BLaER1 treated with 17β-estradiol and CSF1 and Interleukin-3, amounts not matched to agents 10 nM and 100 nM (cell line): ENCODE measurements around the gene KCNJ6.

Source experiments
- H3K27ac ChIP-seq, 11 experiments: shearing (Covaris generic); formaldehyde crosslinking; 2 replicates each; pipeline ENCODE4 v1.8.1; 2022
- H3K27me3 ChIP-seq, 11 experiments: shearing (Covaris generic); formaldehyde crosslinking; 2 replicates each; pipeline ENCODE4 v1.8.1; 2022
- H3K36me3 ChIP-seq, 11 experiments: shearing (Covaris generic); formaldehyde crosslinking; 2 replicates each; pipeline ENCODE4 v1.8.1; 2022
- H3K4me1 ChIP-seq, 10 experiments: shearing (Covaris generic); formaldehyde crosslinking; 2 replicates each; pipeline ENCODE4 v1.8.1; 2022
- H3K4me2 ChIP-seq, 11 experiments: shearing (Covaris generic); formaldehyde crosslinking; 2 replicates each; pipeline ENCODE4 v1.8.1; 2022
- H3K4me3 ChIP-seq, 10 experiments: shearing (Covaris generic); formaldehyde crosslinking; 2 replicates each; pipeline ENCODE4 v1.8.1; 2022
- H3K9ac ChIP-seq, 11 experiments: shearing (Covaris generic); formaldehyde crosslinking; 2 replicates each; pipeline ENCODE4 v1.8.1; 2022
- H3K9me3 ChIP-seq, 11 experiments: shearing (Covaris generic); formaldehyde crosslinking; replicated peaks in 1 of 11; 2 replicates each; pipeline ENCODE4 v1.8.1; 2022
- H4K20me1 ChIP-seq, 11 experiments: shearing (Covaris generic); formaldehyde crosslinking; 2 replicates each; pipeline ENCODE4 v1.8.1; 2022
- Cebpa-rat ChIP-seq, 11 experiments: shearing (Covaris generic); IDR thresholded peaks; 2 replicates each; pipeline ENCODE4 v1.8.1; 2022

Gene KCNJ6

DNA sequence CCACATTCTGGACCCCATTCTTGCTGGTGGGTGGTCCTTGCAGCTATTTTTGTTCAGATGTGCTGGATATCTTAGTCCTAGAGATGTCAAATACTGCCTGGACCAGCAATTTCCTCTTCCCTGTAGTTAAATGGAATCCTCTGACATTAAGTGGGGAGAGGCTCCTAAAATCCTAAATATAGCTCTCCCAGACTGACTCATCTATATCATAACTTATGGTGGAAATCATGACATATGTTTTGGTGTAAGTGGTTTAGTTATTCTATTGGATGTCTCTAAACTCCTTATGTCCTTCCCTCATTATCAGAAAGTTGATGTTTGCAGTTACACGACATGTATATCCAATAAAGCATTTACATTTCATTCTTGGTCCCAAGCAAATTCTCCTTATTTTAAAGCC, 73.1 kb downstream of the KCNJ6 start:
- H3K4me3 ChIP-seq, result no peak overlapping the region
- H3K4me1 ChIP-seq, result peaks cover 0 to 17% (median 4%) of the 10 kb centered on the region in 10 experiments; a peak in 8 of 20 replicates
- H4K20me1 ChIP-seq, result no peaks in the 10 kb centered on the region
- H3K9ac ChIP-seq, result no peak overlapping the region
- TF ChIP-seq Cebpa-rat (IDR thresholded peaks at IDR 0.05), result no peak
- H3K9me3 ChIP-seq, result peaks cover 0 to 31% (median 21%) of the 10 kb centered on the region in 11 experiments; a peak in 13 of 22 replicates
- H3K36me3 ChIP-seq, result no peaks in the 10 kb centered on the region
- no peaks in the 10 kb centered on the region for H3K27me3 ChIP-seq
- no peak overlapping the region for H3K4me2 ChIP-seq
- H3K27ac ChIP-seq, result no peak overlapping the region

DNA sequence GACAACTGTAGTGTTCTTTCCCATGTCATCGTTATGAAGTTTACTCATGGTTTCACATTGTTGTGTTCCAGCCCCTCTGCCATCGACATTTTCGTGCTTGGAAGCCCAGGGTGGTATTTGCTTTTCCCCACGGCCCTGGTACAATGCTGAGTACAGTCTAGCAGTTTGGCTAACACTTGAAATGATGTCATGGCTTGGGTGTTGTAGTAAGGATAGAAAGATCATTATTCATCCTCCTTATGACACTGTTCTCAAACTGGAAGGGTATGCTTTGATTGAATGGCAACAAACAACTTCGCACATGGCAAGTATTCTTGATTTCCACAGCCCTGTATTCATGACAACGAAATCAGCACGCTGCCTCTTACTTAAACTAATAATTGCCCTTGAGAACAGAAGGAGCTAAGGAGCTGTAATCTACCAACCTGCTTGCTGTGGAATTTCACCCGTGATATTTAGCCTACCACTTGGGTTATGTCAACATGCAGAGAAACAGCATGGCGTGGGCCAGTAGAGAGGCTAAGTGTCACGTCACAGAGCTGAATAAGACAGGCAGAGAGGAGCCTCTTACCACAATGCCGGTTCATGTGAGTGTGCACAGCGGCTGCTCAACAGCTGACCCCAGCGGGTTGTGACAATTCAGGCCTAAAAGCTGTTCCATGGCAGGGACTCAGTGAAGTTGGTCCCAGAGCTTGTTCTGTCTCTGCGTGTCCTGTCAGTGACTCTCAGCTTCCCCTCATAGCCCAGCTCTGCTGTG, 73.9 kb downstream of the KCNJ6 start:
- Histone ChIP-seq H3K4me2 (no peak overlapping the region), H3K9me3 (peaks cover 0 to 32% (median 21%) of the 10 kb centered on the region in 11 experiments; a peak in 13 of 22 replicates), H3K36me3 (no peaks in the 10 kb centered on the region), H3K9ac (no peak overlapping the region), H3K27ac (no peak overlapping the region), H3K4me1 (peaks cover 0 to 17% (median 4%) of the 10 kb centered on the region in 10 experiments; a peak in 8 of 20 replicates), H3K27me3 (no peaks in the 10 kb centered on the region), H3K4me3 (no peak overlapping the region), H4K20me1 (no peaks in the 10 kb centered on the region)
- no peak for TF ChIP-seq Cebpa-rat (IDR thresholded peaks at IDR 0.05)

DNA sequence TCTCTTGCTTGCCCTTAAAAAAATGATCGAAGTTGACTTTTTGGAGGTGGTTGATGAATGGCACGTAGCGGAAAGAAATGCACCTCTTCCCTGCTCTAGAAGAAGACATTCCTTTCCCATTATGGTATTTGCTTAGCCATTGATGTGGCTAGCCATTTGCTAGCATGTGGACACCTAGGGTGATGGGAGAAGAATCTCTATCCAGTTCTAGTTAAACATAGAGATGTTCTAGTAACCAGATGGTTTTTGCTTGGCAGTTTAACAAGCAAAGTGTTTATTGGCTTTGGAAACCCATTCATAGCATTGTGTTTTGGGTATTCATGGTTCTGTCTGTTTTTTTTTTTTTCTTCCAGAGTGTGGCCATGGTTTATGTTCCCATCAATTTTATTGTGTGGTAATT, 78.9 kb downstream of the KCNJ6 start:
- no peak for TF ChIP-seq Cebpa-rat (IDR thresholded peaks at IDR 0.05)
- H4K20me1 ChIP-seq, result no peaks in the 10 kb centered on the region
- no peak overlapping the region for H3K27ac ChIP-seq
- H3K4me2 ChIP-seq, result no peak overlapping the region
- H3K36me3 ChIP-seq, result no peaks in the 10 kb centered on the region
- no peak overlapping the region for H3K9ac ChIP-seq
- no peaks in the 10 kb centered on the region for H3K27me3 ChIP-seq
- no peak overlapping the region for H3K4me3 ChIP-seq
- H3K9me3 ChIP-seq, result peaks cover 0 to 28% (median 16%) of the 10 kb centered on the region in 11 experiments; a peak in 13 of 22 replicates
- H3K4me1 ChIP-seq, result peaks cover 0 to 6% (median 0%) of the 10 kb centered on the region in 10 experiments; a peak in 6 of 20 replicates

DNA sequence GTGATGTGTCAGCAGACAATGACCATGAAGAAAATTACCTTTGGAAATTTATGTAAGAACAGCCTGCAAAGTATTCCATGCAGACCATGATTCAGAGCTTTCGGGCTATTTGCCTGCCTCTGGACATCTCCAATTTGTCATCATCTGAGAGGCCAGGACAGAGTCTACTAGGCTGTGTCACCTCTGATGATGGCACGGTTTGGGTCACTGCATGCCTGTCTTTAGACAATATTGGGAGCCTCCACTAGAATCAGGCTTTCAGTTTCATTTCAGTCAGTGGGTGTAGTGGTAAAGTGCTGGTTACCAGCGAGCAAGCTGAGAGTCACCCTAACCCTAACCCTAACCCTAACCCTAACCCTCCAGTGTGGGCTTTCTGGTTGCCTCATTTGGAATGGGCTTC, 80.8 kb downstream of the KCNJ6 start:
- H4K20me1 ChIP-seq, result no peaks in the 10 kb centered on the region
- no peak overlapping the region for H3K4me2 ChIP-seq
- no peak overlapping the region for H3K27ac ChIP-seq
- peaks cover 0 to 14% (median 8%) of the 10 kb centered on the region in 11 experiments; a peak in 6 of 22 replicates for H3K9me3 ChIP-seq
- peaks cover 0 to 10% (median 5%) of the 10 kb centered on the region in 10 experiments; a peak in 15 of 20 replicates for H3K4me1 ChIP-seq
- H3K36me3 ChIP-seq, result no peaks in the 10 kb centered on the region
- H3K27me3 ChIP-seq, result no peaks in the 10 kb centered on the region
- TF ChIP-seq Cebpa-rat (IDR thresholded peaks at IDR 0.05), result no peak
- no peak overlapping the region for H3K4me3 ChIP-seq
- no peak overlapping the region for H3K9ac ChIP-seq

DNA sequence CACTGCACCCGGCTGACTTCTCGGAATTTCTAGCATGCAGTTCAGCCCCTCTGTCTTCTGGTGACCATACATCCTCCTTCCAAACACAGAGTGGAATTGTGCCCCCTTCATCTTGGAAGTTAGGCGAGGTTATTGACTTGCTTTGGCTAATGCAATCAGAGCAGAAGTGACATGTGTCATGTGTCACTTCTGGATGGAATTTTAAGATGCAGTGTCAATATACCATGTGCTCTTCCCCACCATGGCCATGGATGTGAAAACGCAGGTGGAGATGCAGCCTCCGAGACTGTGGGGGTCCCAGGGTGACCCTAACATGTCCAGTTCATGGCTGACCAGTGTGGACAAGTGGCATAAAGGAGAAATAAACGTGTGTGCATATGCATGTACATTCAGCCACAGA, 83.0 kb downstream of the KCNJ6 start:
- Histone ChIP-seq H3K36me3 (no peaks in the 10 kb centered on the region), H3K4me2 (no peak overlapping the region), H3K27ac (no peak overlapping the region), H3K27me3 (no peaks in the 10 kb centered on the region), H3K9ac (no peak overlapping the region), H3K9me3 (peaks cover 0 to 3% (median 0%) of the 10 kb centered on the region in 11 experiments; a peak in 1 of 22 replicates), H4K20me1 (no peaks in the 10 kb centered on the region), H3K4me3 (no peak overlapping the region), H3K4me1 (peaks cover 16 to 28% (median 24%) of the 10 kb centered on the region in 10 experiments; a peak in 19 of 20 replicates)
- TF ChIP-seq Cebpa-rat (IDR thresholded peaks at IDR 0.05), result no peak

DNA sequence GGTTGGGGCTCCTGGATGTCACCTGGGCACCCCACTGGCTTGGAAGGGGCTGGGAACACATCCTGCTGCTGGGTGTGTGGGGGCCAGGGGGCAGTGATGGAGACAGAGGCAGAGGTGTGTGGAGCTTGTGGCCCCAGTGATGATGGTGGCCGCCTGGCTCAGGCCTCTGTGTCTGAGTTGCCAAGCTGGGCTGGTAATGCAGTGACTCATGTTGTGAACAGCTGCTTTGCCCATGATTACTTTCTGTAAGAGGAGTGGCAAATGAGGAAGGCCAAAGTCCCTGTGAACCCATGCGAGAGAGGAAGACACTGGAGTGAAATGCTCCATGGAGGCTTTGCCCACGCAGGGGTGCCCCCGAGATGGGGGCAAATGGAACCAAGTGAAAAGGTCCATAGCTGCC, 86.8 kb downstream of the KCNJ6 start:
- Histone ChIP-seq H3K4me1 (peaks cover 16 to 33% (median 29%) of the 10 kb centered on the region in 10 experiments; a peak in 19 of 20 replicates), H3K9me3 (peaks cover 5 to 15% (median 14%) of the 10 kb centered on the region in 11 experiments; a peak in 21 of 22 replicates), H4K20me1 (no peaks in the 10 kb centered on the region), H3K4me3 (no peak overlapping the region), H3K36me3 (no peaks in the 10 kb centered on the region), H3K9ac (peak overlapping the region in 7 of 11 experiments; percentile 40 to 69 (median 54); a peak in 8 of 22 replicates), H3K27me3 (no peaks in the 10 kb centered on the region), H3K27ac (peak overlapping the region in 10 of 11 experiments; percentile 17 to 81 (median 74); a peak in 19 of 22 replicates), H3K4me2 (peak overlapping the region; percentile 23 to 77 (median 74))
- no peak for TF ChIP-seq Cebpa-rat (IDR thresholded peaks at IDR 0.05)

DNA sequence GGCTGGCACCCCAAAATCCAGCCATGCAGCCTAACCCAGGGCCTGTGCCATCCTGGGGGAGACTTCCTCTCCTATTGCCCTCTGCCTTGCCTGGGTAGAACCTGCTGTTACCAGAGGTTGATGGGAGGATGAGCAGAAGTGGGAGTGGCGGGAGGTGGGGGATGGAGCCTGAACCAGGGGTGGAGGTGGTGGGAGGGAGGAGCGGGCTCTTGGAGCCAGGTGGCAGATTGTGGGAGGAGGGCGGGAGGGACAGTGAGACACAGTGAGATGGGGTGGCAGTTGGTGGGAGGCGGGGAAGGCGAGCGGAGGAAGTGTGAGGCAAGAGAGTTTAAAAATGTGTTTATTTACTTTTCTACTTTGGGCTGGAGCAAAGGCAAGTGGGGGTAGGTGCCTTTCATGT, 87.3 kb downstream of the KCNJ6 start:
- peak overlapping the region in 9 of 11 experiments; percentile 51 to 81 (median 74); a peak in 19 of 22 replicates for H3K27ac ChIP-seq
- peak overlapping the region; percentile 23 to 77 (median 74) for H3K4me2 ChIP-seq
- H3K9ac ChIP-seq, result peak overlapping the region in 7 of 11 experiments; percentile 40 to 69 (median 54); a peak in 8 of 22 replicates
- H3K4me1 ChIP-seq, result peaks cover 16 to 33% (median 29%) of the 10 kb centered on the region in 10 experiments; a peak in 19 of 20 replicates
- H4K20me1 ChIP-seq, result no peaks in the 10 kb centered on the region
- H3K4me3 ChIP-seq, result no peak overlapping the region
- H3K9me3 ChIP-seq, result peaks cover 8 to 20% (median 16%) of the 10 kb centered on the region in 11 experiments; a peak in 21 of 22 replicates
- no peak for TF ChIP-seq Cebpa-rat (IDR thresholded peaks at IDR 0.05)
- no peaks in the 10 kb centered on the region for H3K27me3 ChIP-seq
- H3K36me3 ChIP-seq, result no peaks in the 10 kb centered on the region

DNA sequence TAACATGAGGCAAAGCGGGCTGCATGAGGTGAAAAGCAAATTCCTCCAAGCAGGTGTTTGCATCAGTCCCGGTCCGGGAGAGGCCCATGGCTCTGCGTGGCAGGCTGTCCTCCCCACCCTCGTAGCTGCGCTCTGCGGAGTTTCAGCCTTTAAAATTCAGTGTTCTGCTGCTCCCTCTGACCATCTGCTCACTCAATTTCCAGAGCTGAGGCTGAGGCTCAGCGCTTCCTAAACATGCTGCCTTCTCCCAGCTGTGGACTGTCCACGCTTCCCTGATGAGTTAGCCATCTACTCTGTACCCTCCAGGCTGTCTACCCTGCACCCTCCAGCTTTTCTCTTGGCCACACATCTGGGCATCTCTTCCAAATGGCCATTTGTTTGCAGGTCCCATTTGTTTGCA, 87.7 kb downstream of the KCNJ6 start:
- Histone ChIP-seq H3K4me1 (peaks cover 16 to 33% (median 29%) of the 10 kb centered on the region in 10 experiments; a peak in 19 of 20 replicates), H3K27ac (peak overlapping the region in 8 of 11 experiments; percentile 2 to 78 (median 64); a peak in 14 of 22 replicates), H3K27me3 (no peaks in the 10 kb centered on the region), H3K36me3 (no peaks in the 10 kb centered on the region), H4K20me1 (no peaks in the 10 kb centered on the region), H3K4me2 (peak overlapping the region in 10 of 11 experiments; percentile 23 to 77 (median 74); a peak in 20 of 22 replicates), H3K4me3 (no peak overlapping the region), H3K9me3 (peaks cover 9 to 24% (median 16%) of the 10 kb centered on the region in 11 experiments; a peak in 21 of 22 replicates), H3K9ac (peak overlapping the region in 1 of 11 experiments; percentile 20; a peak in 2 of 22 replicates)
- TF ChIP-seq Cebpa-rat (IDR thresholded peaks at IDR 0.05), result no peak

DNA sequence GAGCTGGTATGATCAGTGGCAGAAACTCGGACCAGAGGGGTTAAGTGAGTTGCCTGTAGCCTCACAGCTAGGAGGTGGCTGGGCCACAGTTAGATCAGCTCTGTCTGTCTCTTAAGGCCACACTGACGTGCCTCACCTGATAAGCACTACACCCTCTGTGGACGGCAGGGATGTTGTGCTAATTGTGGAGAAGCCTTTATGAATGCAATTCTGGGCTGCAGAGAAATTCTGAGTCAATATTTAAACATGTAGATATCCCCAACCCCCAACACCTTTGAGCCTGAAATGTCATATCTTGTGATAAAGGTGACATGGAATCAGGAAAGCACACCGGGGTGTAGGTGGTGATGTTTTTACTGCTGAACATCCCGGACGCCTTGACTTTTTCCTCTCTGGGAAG, 88.3 kb downstream of the KCNJ6 start:
- H3K27me3 ChIP-seq, result no peaks in the 10 kb centered on the region
- TF ChIP-seq Cebpa-rat (IDR thresholded peaks at IDR 0.05), result no peak

More for the DNA sequence above, 88.3 kb downstream of the KCNJ6 start:
- peaks cover 9 to 31% (median 21%) of the 10 kb centered on the region in 11 experiments; a peak in 21 of 22 replicates for H3K9me3 ChIP-seq
- H3K4me3 ChIP-seq, result no peak overlapping the region
- peaks cover 16 to 33% (median 29%) of the 10 kb centered on the region in 10 experiments; a peak in 19 of 20 replicates for H3K4me1 ChIP-seq
- H3K27ac ChIP-seq, result peak overlapping the region in 4 of 11 experiments; percentile 2 to 78 (median 54); a peak in 3 of 22 replicates
- H3K4me2 ChIP-seq, result peak overlapping the region in 7 of 11 experiments; percentile 61 to 77 (median 74); a peak in 10 of 22 replicates
- H3K36me3 ChIP-seq, result no peaks in the 10 kb centered on the region
- H3K9ac ChIP-seq, result no peak overlapping the region
- no peaks in the 10 kb centered on the region for H4K20me1 ChIP-seq
